HPDE6-E6E7 (cell line): ENCODE data around the gene REC114.
"Not testable (repeated sequence)": the region's sequence is repeated elsewhere in the genome, so short reads cannot be mapped to it uniquely, and the experiment has no call there.

Experiments
- DNase-seq: peaks from one replicate; pipeline ENCODE4 v3.0.0; 2011; ENCODE audit warnings: missing footprints; ENCODE audit errors: extremely low spot score

The REC114 gene, protein sequence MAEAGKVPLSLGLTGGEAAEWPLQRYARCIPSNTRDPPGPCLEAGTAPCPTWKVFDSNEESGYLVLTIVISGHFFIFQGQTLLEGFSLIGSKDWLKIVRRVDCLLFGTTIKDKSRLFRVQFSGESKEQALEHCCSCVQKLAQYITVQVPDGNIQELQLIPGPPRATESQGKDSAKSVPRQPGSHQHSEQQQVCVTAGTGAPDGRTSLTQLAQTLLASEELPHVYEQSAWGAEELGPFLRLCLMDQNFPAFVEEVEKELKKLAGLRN

GRCh38 chr15:73442968-73443367 is at the start of gene REC114:
TSS of gene REC114 (plus strand) at chr15:73443164. CDS start at chr15:73443186, 22 bp downstream.
- DNase-seq = no peak

GRCh38 chr15:73393336-73393735 is 49.6 kb upstream of the REC114 start:
- no peak for DNase-seq

- DNase-seq = no peak
Observed at GRCh38 chr15:73394782-73395181, 48.2 kb upstream of the REC114 start.

GRCh38 chr15:73395671-73396070 is 47.3 kb upstream of the REC114 start:
- DNase-seq = no peak

GRCh38 chr15:73397461-73397860 is 45.5 kb upstream of the REC114 start:
- DNase-seq = no peak

DNA sequence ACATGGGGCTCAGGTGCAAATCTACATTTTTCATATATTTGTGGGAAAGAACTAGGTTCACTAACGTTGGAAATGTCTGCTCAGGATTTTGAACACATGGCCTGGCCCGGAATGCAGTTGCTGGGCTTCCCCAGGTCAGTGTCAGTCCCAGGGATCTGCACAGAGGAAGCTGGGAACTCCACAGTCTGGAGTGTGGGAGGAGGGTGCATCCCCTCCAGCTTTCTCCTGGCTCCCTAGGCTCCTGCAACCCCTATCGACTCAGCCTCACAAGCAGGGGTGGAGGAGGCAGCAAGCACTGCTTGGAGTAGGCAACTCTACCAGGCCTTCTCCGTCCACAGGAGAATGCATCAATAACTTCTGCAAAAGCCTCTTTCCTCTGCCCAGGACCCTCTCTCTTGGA is 44.1 kb upstream of the REC114 start:
- no peak for DNase-seq

GRCh38 chr15:73400222-73400621 is 42.7 kb upstream of the REC114 start:
- DNase-seq = not testable (repeated sequence)

DNA sequence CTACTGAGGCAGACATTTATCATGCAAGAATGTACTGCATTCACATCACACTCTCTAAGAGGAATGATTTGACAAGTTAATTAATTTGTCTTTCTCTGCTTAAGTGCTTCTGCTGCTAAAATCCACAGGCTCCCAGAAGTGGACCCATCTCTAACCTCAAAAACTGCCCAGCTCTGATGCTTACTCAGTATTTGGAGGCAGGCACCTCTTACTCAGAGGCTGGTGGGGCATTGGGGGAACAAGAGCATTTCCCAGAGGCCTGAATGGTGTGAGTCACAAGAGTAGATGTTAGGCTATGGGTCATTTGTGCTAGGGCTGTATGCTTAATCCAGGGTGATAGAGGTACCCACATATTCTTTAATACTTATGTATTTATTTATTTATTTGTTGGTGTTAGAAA is 39.8 kb upstream of the REC114 start:
- DNase-seq = no peak

DNA sequence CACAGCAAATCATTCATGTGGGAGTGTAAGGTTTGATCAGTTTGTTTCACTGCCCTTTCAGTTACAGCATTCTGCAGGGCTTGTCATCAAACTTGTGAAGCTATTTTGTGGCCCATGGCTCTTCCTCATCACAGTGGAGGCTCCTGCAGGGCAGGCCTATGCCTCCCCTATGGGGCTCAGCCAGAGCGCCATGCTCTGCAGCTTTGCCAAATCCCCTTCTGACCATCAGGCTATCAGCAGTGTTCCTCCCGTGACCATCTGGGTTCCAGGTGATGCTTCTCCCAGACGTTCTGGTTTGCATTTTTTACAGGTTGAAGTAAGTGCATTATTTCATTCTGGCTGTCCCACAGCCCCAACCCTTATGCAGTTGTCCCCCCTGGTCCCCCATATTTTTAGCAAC is 28.1 kb upstream of the REC114 start:
- DNase-seq = no peak

GRCh38 chr15:73424506-73424905 is 18.5 kb upstream of the REC114 start:
- no peak for DNase-seq

GRCh38 chr15:73425510-73425909 is 17.5 kb upstream of the REC114 start:
- DNase-seq = no peak

DNA sequence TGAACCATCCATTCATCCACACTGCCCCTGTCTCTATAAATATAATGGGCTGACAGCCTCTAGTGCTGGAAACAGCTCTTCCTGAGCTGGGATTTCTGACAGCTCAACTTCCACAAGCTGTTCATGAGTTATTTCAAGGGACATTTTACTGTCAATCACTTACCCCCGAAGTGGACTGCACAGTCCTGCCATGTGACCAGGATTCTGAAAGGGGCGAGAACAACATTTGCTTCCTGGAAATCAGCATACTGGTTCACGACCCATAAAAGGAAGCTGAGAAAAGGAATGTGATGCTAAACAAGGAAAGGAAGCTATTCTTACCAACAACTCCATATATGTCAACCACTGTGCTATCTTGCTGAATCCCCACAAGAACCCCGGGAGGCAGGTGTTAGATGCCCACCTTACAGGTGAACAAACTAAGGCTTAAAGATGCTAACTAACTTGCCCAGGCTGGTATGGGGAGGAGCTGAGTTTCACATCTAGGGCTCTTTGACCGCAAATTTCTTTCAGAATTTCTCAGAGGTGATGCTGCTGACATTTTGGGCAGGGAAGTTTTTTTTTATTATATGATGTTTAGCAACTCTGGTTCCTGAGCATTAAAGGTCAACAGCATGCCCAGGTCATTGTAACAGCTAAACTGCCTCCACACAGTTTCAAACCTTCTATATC is 16.5 kb upstream of the REC114 start:
- no peak for DNase-seq

DNA sequence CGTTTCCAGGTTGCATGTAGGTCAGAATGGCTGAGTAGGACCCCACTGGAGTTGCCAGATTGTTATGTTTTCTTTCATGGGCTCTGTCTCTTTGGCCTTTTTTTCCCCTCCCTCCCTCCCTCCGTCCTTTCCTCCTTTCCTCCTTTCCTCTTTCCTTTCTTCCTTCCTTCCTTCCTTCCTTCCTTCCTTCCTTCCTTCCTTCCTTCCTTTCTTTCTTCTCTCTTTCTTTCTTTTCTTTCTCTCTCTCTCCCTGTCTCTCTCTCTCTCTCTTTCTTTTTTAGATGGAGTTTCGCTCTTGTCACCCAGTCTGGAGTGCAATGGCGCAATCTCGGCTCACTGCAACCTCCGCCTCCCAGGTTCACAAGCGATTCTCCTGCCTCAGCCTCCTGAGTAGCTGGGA is 11.6 kb upstream of the REC114 start:
- DNase-seq = not testable (repeated sequence)

- DNase-seq = no peak
Observed at GRCh38 chr15:73433873-73434272, 9.1 kb upstream of the REC114 start.

- DNase-seq = no peak
Observed at GRCh38 chr15:73436613-73437012, 6.4 kb upstream of the REC114 start.

DNA sequence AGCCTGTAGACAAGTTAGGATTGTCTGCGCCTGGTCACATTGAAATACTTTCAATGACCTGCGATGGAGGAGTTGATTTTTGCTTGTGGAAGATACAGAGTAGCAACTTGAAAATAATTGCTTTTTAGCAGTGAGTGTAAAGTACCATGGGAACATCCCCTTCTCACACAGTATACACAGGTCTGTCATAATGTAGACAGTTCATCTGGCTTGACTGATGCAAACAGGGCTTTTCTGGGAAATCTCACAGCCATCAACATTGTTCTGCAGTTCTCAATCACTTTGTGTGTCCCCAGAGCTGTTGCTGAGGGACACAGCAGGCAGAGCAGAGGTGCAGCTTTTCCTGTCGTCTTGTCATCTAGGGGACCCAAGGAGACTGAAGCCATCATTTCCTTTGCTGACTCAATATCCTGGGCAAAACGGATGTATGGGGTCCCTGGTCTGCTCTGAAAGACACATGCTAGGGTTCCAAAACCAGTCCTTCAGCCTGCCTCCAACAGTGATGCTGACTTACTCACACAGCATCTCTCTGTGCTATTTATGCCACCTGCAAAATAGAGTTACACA is 5.3 kb upstream of the REC114 start:
- DNase-seq = no peak

DNA sequence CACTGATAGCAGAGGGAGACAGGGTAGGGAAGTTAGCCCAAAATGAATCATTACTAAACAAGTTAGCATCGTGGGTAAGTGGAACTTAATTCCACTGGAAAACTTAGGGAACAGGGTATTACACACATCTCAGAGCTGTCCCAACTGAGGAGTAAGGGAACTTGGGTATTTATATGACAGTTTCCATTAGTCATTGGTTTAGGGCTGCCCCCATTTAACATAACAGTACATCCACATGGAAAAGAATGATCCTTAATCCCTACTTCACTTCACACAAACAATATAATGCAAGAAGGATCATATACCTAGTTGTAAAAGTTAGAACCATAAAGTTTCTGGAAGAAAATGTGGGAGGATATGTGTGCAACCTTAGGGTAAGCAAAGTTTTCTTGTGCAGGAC is 4.3 kb upstream of the REC114 start:
- no peak for DNase-seq

DNA sequence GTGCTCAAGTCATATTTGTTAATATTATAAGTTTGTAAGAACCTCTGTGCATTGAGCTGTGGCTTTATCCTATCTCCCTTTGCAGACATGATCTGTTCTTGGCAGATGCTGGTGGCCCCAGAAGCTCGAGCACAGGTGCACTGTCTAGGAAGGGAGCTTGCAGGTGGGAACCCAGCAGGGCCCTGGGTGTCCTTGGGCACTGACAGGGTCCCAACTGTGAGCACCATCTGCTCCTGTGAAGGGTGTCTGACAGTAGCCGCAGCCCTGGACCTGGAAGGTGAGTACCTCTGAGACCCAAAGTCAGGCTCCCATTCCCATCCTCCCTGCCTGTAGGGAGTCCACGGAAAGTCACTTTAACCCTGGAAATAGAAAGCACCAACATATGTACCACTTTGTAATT is 2.4 kb upstream of the REC114 start:
- no peak for DNase-seq

GRCh38 chr15:73442421-73442820 is 543 bp upstream of the REC114 start:
- DNase-seq = no peak

- not testable (repeated sequence) for DNase-seq
Observed at GRCh38 chr15:73447471-73447870, 4.5 kb downstream of the REC114 start.

DNA sequence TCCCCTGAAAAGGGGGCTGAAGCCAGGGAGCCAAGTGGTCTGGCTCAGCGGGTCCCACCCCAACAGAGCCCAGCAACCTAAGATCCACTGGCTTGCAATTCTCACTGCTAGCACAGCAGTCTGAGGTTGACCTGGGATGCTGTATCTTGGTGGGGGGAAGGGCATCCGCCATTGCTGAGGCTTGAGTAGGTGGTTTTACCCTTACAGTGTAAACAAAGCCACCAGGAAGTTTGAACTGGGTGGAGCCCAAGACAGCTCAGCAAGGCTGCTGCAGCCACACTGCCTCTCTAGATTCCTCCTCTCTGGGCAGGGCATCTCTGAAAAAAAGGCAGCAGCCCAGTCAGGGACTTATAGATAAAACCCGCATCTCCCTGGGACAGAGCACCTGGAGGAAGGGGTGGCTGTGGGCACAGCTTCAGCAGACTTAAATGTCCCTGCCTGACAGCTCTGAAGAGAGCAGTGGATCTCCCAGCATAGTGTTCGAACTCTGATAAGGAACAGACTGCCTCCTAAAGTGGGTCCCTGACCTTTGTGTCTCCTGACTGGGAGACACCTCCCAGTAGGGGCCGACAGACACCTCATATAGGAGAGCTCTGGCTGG is 5.3 kb downstream of the REC114 start:
- not testable (repeated sequence) for DNase-seq

GRCh38 chr15:73449980-73450379 is 7.0 kb downstream of the REC114 start:
- not testable (repeated sequence) for DNase-seq

DNA sequence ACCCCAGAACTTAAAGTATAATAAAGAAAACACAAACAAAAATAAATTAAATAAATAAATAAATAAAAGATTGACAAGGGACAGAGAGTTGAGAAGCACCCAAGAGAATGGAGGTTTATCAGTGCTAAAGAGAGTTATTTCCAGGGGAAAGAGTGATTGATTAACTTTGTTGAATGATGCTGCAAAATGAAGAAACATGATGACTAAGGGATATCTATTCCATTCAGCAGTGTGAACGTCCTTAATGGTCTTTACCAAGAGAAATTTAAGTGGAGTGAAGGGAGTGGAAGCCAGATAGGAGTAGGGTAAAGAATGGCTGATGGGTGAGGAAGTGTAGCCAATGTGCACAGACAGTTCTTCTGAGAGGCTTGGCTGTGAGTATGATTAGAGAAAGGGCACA is 11.1 kb downstream of the REC114 start:
- no peak for DNase-seq
